Activated CD8-positive, alpha-beta T cell treated with anti-CD3 and anti-CD28 coated beads, Interleukin-2, amount 10 ng/mL, durations not matched to agents 7 days and 5 days (primary cell): ENCODE data around the gene GUCA1A. TPM values are rescaled to one million over a fixed set of nuclear protein-coding genes. Genes with fewer than 3 reads are reported as not detected.

Experiments
- ATAC-seq: fragments of 150-1000 bp; cut with Tn5 transposase; one replicate; pipeline ENCODE4 v1.10.0; 2021; ENCODE audit warnings: moderate library complexity
- CTCF ChIA-PET: fragments of 350-600 bp; sonication (Branson Sonifier 250); formaldehyde crosslinking; loops from one replicate; lab custom pipeline; 2021; ENCODE audit warnings: antibody characterized with exemption; lab: Charles Lee
- POLR2A ChIA-PET: fragments of 350-600 bp; sonication (Branson Sonifier 250); formaldehyde crosslinking; loops from one replicate; lab custom pipeline; 2021; ENCODE audit warnings: antibody characterized with exemption; lab: Charles Lee
- DNase-seq: peaks from one replicate; pipeline ENCODE4 v3.0.0-alpha.2; 2020
- H3K27ac Mint-ChIP-seq: one replicate; pipeline ENCODE4 v1.8.0; 2021; ENCODE audit warnings: mild to moderate bottlenecking, mixed read lengths
- H3K27me3 Mint-ChIP-seq: one replicate; pipeline ENCODE4 v1.8.0; 2021; ENCODE audit warnings: low read depth, mixed read lengths
- H3K36me3 Mint-ChIP-seq: one replicate; pipeline ENCODE4 v1.8.0; 2021; ENCODE audit warnings: low read depth, mixed read lengths
- H3K4me1 Mint-ChIP-seq: one replicate; pipeline ENCODE4 v1.8.0; 2021; ENCODE audit warnings: low read depth, mixed read lengths
- H3K4me3 Mint-ChIP-seq: one replicate; pipeline ENCODE4 v1.8.0; 2021; ENCODE audit warnings: mild to moderate bottlenecking, mixed read lengths
- H3K9me3 Mint-ChIP-seq: one replicate; pipeline ENCODE4 v1.8.0; 2022; ENCODE audit warnings: mixed read lengths; ENCODE audit not compliant: insufficient read depth
- total RNA-seq, 2 experiments: library from RNA; stranded (reverse); gene quantifications; one replicate each; pipeline ENCODE4 v1.2.3, GENCODE V29; 2021

The GUCA1A gene
- total RNA-seq, 2 experiments from 2014 or later, result not detected

GRCh38 chr6:42136508-42137193, 36.5 kb upstream of the GUCA1A start:
- H3K4me1 Mint-ChIP-seq, result peaks cover 5% of the 10 kb centered on the region
- ATAC-seq, result peak; percentile 66
- peak; percentile 37 for DNase-seq
- ChIA-PET CTCF (interaction anchor here (0.8 to 1.9 kb wide), 9 partner anchors 8 to 321 kb away, joined by 3 to 12 read pairs (median 3); no protein-coding TSS in a partner anchor), POLR2A (no interaction called here)
- no peaks in the 10 kb centered on the region for H3K9me3 Mint-ChIP-seq
- no peaks in the 10 kb centered on the region for H3K36me3 Mint-ChIP-seq
- peaks cover 17% of the 10 kb centered on the region for H3K27me3 Mint-ChIP-seq
- no peak overlapping the region for H3K4me3 Mint-ChIP-seq
- peak overlapping the region; percentile 3 for H3K27ac Mint-ChIP-seq

- Mint-ChIP-seq H3K4me3 (no peak overlapping the region), H3K27ac (no peak overlapping the region), H3K4me1 (peaks cover 5% of the 10 kb centered on the region), H3K9me3 (no peaks in the 10 kb centered on the region), H3K27me3 (peaks cover 19% of the 10 kb centered on the region), H3K36me3 (no peaks in the 10 kb centered on the region)
- DNase-seq, result no peak
- no peak for ATAC-seq
- ChIA-PET CTCF (interaction anchor here (0.8 to 1.9 kb wide), 9 partner anchors 9 to 321 kb away, joined by 3 to 12 read pairs (median 3); no protein-coding TSS in a partner anchor), POLR2A (no interaction called here)
Measured at GRCh38 chr6:42137194-42137753, 35.9 kb upstream of the GUCA1A start.

DNA sequence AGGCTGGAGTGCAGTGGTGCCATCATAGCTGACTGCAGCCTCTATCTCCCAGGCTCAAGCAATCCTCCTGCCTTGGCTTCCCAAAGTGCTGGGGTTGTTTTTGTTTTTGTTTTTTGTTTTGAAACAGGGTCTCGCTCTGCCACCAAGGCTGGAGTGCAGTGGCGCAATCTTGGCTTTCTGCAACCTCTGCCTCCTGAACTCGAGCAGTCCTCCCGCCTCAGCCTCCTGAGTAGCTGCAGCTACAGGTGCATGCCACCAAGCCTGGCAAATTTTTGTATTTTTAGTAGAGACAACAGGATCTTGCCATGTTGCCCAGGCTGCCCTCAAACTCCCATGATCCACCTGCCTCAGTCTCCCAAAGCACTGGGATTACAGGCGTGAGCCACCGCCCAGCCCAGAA, 35.0 kb upstream of the GUCA1A start:
- Mint-ChIP-seq H3K4me3 (no peak overlapping the region), H3K27me3 (peaks cover 24% of the 10 kb centered on the region), H3K9me3 (no peaks in the 10 kb centered on the region), H3K36me3 (no peaks in the 10 kb centered on the region), H3K27ac (no peak overlapping the region), H3K4me1 (peaks cover 8% of the 10 kb centered on the region)
- ChIA-PET CTCF (interaction anchor here (0.6 to 1.9 kb wide), 3 partner anchors 10 to 34 kb away, joined by 3 to 12 read pairs (median 3); no protein-coding TSS in a partner anchor), POLR2A (no interaction called here)
- DNase-seq, result no peak
- ATAC-seq, result no peak

DNA sequence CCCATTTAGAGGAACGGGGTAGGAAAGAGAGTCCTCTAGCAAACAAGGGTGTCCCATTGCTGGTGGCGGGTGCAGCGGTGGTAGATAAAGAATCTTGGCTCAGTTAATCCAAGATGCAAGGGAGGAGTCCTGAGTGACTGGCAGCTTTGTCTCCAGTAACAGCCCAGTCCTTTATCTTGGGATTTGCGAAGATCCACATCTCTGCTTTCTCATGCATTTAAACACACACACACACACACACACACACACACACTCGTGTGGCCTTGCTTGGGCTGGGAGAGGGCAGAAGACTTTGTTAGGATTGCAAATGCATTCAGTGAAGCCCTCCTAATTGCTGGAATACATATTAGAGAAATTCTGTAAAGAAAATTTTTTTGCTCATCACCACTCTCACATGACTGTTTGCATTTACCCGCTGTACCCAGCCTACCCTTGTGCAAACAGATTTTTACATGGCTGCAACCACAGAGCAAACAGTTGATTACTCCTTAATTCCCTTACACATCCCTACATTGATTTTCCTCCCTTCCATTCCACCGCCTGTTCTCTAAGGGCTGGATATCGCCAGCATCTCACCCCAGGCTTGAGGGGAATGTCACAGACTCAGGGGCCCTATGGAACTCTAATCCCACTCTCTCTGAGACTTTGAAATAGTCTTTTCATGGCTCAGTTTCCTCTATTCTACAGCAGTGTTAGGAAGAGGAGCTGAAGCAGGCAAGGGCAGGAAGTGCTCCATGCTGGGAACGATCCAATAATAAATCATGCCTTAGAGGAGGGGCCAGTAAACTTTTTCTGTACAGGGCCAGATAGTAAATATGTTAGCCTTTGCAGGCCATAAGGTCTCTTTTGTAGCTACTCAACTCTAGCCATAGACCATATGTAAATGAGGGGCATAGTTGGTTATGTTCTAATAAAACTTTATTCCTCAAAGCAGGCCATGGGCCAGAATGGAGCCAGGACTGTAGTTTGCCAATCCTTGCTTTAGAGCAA, 34.2 kb upstream of the GUCA1A start:
- ChIA-PET POLR2A (no interaction called here), CTCF (interaction anchor here (0.6 to 1.1 kb wide), 2 partner anchors 9 to 11 kb away, joined by 3 read pairs; no protein-coding TSS in a partner anchor)
- no peak overlapping the region for H3K27ac Mint-ChIP-seq
- peaks cover 30% of the 10 kb centered on the region for H3K27me3 Mint-ChIP-seq
- no peaks in the 10 kb centered on the region for H3K9me3 Mint-ChIP-seq
- no peak overlapping the region for H3K4me3 Mint-ChIP-seq
- no peak for DNase-seq
- no peak for ATAC-seq
- H3K36me3 Mint-ChIP-seq, result no peaks in the 10 kb centered on the region
- H3K4me1 Mint-ChIP-seq, result peaks cover 8% of the 10 kb centered on the region

DNA sequence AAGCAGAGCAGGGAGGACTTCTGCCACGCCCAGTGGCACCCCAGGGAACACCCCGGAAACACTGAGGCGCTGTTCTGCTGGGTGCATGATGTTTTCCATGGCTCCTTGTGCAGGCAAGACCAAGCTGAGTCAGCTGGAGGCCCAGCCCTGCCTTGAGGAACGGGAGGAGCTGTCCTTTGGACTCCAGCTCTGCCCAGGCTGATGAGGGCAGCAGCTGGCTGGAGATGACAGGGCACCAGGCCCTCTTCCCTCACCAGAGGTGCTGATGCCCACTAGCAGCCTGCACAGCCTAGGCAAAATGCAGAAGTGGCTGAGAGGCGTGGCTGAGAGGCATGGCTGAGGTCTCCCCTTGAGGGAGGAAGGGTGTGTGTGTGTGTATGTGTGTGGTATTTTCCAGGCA, 33.1 kb upstream of the GUCA1A start:
- no peaks in the 10 kb centered on the region for H3K9me3 Mint-ChIP-seq
- no peak overlapping the region for H3K27ac Mint-ChIP-seq
- H3K4me1 Mint-ChIP-seq, result peaks cover 8% of the 10 kb centered on the region
- no peaks in the 10 kb centered on the region for H3K36me3 Mint-ChIP-seq
- ATAC-seq (no peak), DNase-seq (no peak)
- H3K27me3 Mint-ChIP-seq, result peaks cover 32% of the 10 kb centered on the region
- POLR2A ChIA-PET, result no interaction called here
- H3K4me3 Mint-ChIP-seq, result no peak overlapping the region
- CTCF ChIA-PET, result no interaction called here

DNA sequence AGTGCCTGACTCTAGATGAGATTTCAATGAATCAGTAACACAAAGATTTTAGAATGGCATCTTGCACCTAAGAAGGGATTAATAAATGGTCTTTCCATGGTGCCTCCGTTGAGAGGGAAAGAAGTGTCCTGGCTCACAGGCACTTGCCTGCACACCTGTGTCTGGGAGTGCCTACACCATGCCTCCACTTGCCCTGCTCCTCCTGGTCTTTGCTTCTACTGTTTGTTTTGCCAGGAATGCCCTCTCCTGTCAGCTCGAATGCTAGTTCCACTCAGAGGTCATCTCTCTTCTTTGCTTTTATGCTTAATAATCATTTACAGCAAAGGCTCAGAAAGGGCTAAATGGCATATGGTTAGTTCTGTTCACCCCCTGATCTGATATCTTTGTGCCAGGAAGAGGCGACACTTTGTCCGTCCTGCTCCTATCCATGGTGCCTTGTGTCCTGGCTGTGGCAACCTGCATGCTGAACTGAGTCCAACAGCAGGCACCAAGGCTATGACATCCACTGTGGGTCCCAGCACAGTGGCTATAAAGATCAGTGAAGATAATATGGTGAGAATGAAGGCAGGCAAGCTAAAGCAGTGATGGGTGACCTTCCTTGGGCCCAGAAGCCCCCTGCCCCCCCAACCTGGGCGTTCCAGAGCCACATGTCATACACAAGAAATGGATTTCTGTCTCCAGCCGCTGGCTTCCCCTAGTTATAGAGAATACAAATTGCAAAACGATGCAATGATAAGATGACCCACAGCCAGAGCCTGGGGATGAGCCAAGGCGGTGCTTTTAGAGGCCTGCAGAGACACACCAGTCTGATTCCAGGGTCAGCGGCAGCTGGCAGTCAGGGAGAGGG, 32.2 kb upstream of the GUCA1A start:
- Mint-ChIP-seq H3K9me3 (no peaks in the 10 kb centered on the region), H3K27me3 (peaks cover 32% of the 10 kb centered on the region), H3K4me1 (peaks cover 8% of the 10 kb centered on the region), H3K36me3 (no peaks in the 10 kb centered on the region), H3K27ac (no peak overlapping the region), H3K4me3 (no peak overlapping the region)
- CTCF ChIA-PET, result no interaction called here
- POLR2A ChIA-PET, result no interaction called here
- no peak for ATAC-seq
- DNase-seq, result no peak

- ChIA-PET CTCF (no interaction called here), POLR2A (no interaction called here)
- ATAC-seq, result no peak
- no peaks in the 10 kb centered on the region for H3K36me3 Mint-ChIP-seq
- no peak overlapping the region for H3K27ac Mint-ChIP-seq
- peaks cover 4% of the 10 kb centered on the region for H3K4me1 Mint-ChIP-seq
- H3K4me3 Mint-ChIP-seq, result no peak overlapping the region
- DNase-seq, result no peak
- H3K27me3 Mint-ChIP-seq, result peaks cover 32% of the 10 kb centered on the region
- H3K9me3 Mint-ChIP-seq, result no peaks in the 10 kb centered on the region
Measured at GRCh38 chr6:42141603-42142117, 31.5 kb upstream of the GUCA1A start.

DNA sequence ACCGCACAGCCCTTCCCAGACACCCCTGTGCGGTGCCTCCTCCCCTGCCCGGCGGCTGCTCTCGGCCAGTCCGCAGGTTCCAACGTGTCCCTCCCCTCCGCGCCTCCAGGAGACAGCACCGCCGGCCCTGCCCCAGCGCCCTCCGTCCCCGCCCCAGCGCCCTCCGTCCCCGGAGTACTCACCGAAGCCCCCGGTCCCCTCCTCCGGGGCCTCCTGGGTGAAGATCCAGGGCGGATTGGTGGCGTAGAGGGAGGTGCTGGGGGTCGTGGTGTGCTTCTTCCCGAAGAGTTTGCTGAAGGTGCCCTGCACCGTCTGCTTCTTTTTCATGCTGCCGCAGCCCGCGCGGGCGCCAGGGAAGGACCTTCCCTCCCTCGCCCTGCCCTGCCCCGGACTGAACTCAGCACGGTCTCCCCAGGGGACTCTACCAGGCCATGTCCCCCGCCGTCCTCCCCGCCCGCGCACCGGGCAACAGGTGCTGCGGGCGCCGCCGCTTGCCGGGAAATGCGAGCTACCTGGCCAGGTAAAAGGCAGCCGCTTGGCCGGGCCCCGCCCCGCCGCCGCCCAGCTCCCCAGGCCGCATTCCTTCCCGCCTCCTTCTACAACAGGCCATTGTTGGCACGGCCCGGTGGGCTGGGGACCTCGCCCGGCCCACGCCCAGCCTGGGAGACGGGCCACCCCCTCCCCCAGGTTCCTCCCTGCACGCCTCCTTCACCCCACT, 30.9 kb upstream of the GUCA1A start, which contains the start of gene C6orf132:
Gene C6orf132 (minus strand): TSS at position 503 of the 718 bp plus-strand sequence. CDS start 176 bp downstream, at position 327.
- no peaks in the 10 kb centered on the region for H3K9me3 Mint-ChIP-seq
- H3K4me3 Mint-ChIP-seq, result no peak within 1 kb of the TSS
- no peak within 1 kb of the TSS for H3K27ac Mint-ChIP-seq
- H3K27me3 Mint-ChIP-seq, result peaks cover 32% of the 10 kb centered on the region
- no peak for DNase-seq
- ChIA-PET POLR2A (no interaction called here), CTCF (interaction anchor here (1.0 kb wide), 1 partner anchor 406 kb away, joined by 3 read pairs; no protein-coding TSS in a partner anchor)
- ATAC-seq, result peak; percentile 49
- peaks cover 4% of the 10 kb centered on the region for H3K4me1 Mint-ChIP-seq
- H3K36me3 Mint-ChIP-seq, result no peaks in the 10 kb centered on the region

DNA sequence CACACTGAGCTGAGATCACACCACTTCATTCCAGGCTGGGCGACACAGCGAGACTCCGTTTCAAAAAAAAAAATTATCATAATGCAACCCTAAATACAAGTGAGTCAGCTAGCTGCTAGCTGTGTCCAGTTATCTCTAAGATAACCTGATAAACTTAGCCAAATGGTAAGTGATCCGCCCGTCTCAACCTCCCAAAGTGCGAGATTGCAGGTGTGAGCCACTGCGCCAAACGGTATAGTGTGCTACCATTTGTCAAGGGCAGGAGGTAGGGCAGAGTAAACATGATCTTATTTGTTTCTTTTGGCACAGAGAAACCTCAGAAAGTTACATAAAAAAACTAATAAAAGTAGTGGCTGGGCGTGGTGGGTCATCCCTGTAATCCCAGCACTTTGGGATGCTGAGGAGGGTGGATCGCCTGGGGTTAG, 26.0 kb upstream of the GUCA1A start:
- DNase-seq (no peak), ATAC-seq (no peak)
- Mint-ChIP-seq H3K9me3 (no peaks in the 10 kb centered on the region), H3K4me3 (no peak overlapping the region), H3K4me1 (peaks cover 4% of the 10 kb centered on the region), H3K36me3 (no peaks in the 10 kb centered on the region), H3K27me3 (peaks cover 19% of the 10 kb centered on the region), H3K27ac (no peak overlapping the region)
- ChIA-PET CTCF (interaction anchor here (1.4 to 1.5 kb wide), 2 partner anchors 10 to 43 kb away, joined by 3 to 4 read pairs; no protein-coding TSS in a partner anchor), POLR2A (no interaction called here)

DNA sequence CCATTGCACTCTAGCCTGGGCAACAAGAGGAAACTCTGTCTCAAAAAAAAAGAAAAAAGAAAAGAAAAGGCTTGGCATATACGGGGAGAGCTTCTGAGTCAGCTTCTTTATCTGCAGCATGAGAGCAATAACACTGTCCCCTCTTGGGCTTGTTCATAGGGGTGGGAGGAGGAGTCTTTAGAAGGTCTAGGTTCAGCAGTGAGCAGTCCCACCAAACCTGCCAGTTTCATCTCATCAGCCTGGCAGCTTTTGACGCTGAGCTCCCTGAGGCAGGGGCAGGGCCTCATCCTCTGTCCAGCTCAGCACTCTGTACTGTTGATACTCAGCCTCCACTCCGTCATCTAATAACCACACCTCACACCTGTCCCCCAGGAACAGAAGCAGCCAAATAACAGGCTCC, 25.1 kb upstream of the GUCA1A start:
- ATAC-seq, result no peak
- no peak overlapping the region for H3K27ac Mint-ChIP-seq
- H3K4me3 Mint-ChIP-seq, result no peak overlapping the region
- H3K36me3 Mint-ChIP-seq, result no peaks in the 10 kb centered on the region
- CTCF ChIA-PET, result interaction anchor here (0.8 kb wide), 1 partner anchor 9 kb away, joined by 3 read pairs; no protein-coding TSS in a partner anchor
- POLR2A ChIA-PET, result no interaction called here
- H3K27me3 Mint-ChIP-seq, result peaks cover 15% of the 10 kb centered on the region
- no peaks in the 10 kb centered on the region for H3K4me1 Mint-ChIP-seq
- no peaks in the 10 kb centered on the region for H3K9me3 Mint-ChIP-seq
- DNase-seq, result no peak
